GM10248 (cell line): ENCODE measurements around the gene FKBP1B.
"Not testable (repeated sequence)": the region's sequence is repeated elsewhere in the genome, so short reads cannot be mapped to it uniquely, and the experiment has no call there.

Experiments
- CTCF ChIA-PET: fragments of 300-600 bp; sonication (Branson Sonifier 250); formaldehyde crosslinking; extraction: SDS; loops from one replicate; lab custom pipeline; 2021; ENCODE audit warnings: antibody characterized with exemption; lab: Yijun Ruan, JAX
- POLR2A ChIA-PET: fragments of 350-650 bp; sonication (Branson Sonifier 250); formaldehyde crosslinking; extraction: SDS; loops from one replicate; lab custom pipeline; 2020; ENCODE audit warnings: antibody characterized with exemption; lab: Yijun Ruan, JAX
- DNase-seq: peaks from one replicate; pipeline ENCODE4 v3.0.0; 2012; ENCODE audit errors: extremely low spot score
- CTCF ChIP-seq: IDR thresholded peaks from 2 replicates; pipeline ENCODE4 v1.5.1; 2012; ENCODE audit warnings: mild to moderate bottlenecking, low read depth; ENCODE audit errors: extremely low read depth, missing control alignments, control extremely low read depth

FKBP1B gene

GRCh38 chr2:24011250-24012104 lies 38.1 kb upstream of the FKBP1B start:
- ChIA-PET POLR2A (no interaction called here), CTCF (interaction anchor here (0.7 to 1.7 kb wide), 3 partner anchors 12 to 49 kb away, joined by 3 to 4 read pairs (median 3); no protein-coding TSS in a partner anchor)
- DNase-seq = no peak
- TF ChIP-seq CTCF = no peak

- ChIA-PET POLR2A (interaction anchor here (0.8 kb wide), 1 partner anchor 13 kb away, joined by 4 read pairs; no protein-coding TSS in a partner anchor), CTCF (interaction anchor here (1.4 to 1.7 kb wide), 2 partner anchors 11 to 43 kb away, joined by 3 to 4 read pairs; no protein-coding TSS in a partner anchor)
- DNase-seq = no peak
- no peak for TF ChIP-seq CTCF
These were observed 36.9 kb upstream of the FKBP1B start for GRCh38 chr2:24012521-24013188.

GRCh38 chr2:24014902-24015301 lies 34.6 kb upstream of the FKBP1B start:
- DNase-seq, POLR2A ChIA-PET: not testable (repeated sequence)
- CTCF ChIA-PET = interaction anchor here (0.9 kb wide), 1 partner anchor 46 kb away, joined by 4 read pairs; no protein-coding TSS in a partner anchor

- no peak for TF ChIP-seq CTCF
- CTCF ChIA-PET = interaction anchor here (0.7 to 1.1 kb wide), 3 partner anchors 11 to 1679 kb away, joined by 3 to 4 read pairs (median 3); no protein-coding TSS in a partner anchor
- POLR2A ChIA-PET = no interaction called here
- DNase-seq = no peak
These were observed 33.8 kb upstream of the FKBP1B start for GRCh38 chr2:24015562-24016375.

GRCh38 chr2:24016376-24016761 lies 33.2 kb upstream of the FKBP1B start:
- ChIA-PET CTCF (interaction anchor here (1.1 kb wide), 1 partner anchor 10 kb away, joined by 3 read pairs; no protein-coding TSS in a partner anchor), POLR2A (no interaction called here)
- no peak for TF ChIP-seq CTCF
- no peak for DNase-seq

GRCh38 chr2:24016853-24017703 lies 32.5 kb upstream of the FKBP1B start:
- no peak for TF ChIP-seq CTCF
- ChIA-PET POLR2A (no interaction called here), CTCF (no interaction called here)
- DNase-seq = no peak
